ENCODE results near the gene ART3. TPM values are rescaled to one million over a fixed set of nuclear protein-coding genes. Genes with fewer than 3 reads are reported as not detected.

The ART3 gene
- not detected in 5 replicates for total RNA-seq (2022; extraction: Qiagen RNA extraction)

GRCh38 chr4:76074468-76074867, at the start of gene ART3:
Gene ART3, plus strand, starts transcription at chr4:76074709. Its CDS starts 1,181 bp downstream, at chr4:76075890.

GRCh38 chr4:76035799-76036380, 38.6 kb upstream of the ART3 start, which contains the start of gene CXCL11:
Gene CXCL11, minus strand, starts transcription at chr4:76036070. Its CDS starts 83 bp downstream, at chr4:76035987.

GRCh38 chr4:76148142-76148865, 73.8 kb downstream of the ART3 start, which contains the start of gene NUP54:
Gene NUP54, minus strand, starts transcription at chr4:76148397. Its CDS starts 23 bp downstream, at chr4:76148374.

Other genes with a start within 250 kb of the ART3 start
- not detected in 5 replicates for gene PPEF2, start 172.3 kb upstream of the ART3 start, total RNA-seq (2022; extraction: Qiagen RNA extraction)
- 22.0 to 25.2 TPM (median 23.8 TPM) in 5 replicates for gene NAAA, start 133.7 kb upstream of the ART3 start, total RNA-seq (2022; extraction: Qiagen RNA extraction)
- 13.5 to 17.5 TPM (median 14.0 TPM) in 5 replicates for gene SDAD1, start 83.8 kb upstream of the ART3 start, total RNA-seq (2022; extraction: Qiagen RNA extraction)
- gene CXCL9, start 67.2 kb upstream of the ART3 start, total RNA-seq (2022; extraction: Qiagen RNA extraction): not detected in 5 replicates
- gene CXCL10, start 51.2 kb upstream of the ART3 start, total RNA-seq (2022; extraction: Qiagen RNA extraction): 0.06 to 0.21 TPM (median 0.07 TPM) in 4 of 5 replicates, not detected in the other
- 0.08 to 0.20 TPM (median 0.14 TPM) in 5 replicates for gene CXCL11, start 38.6 kb upstream of the ART3 start, total RNA-seq (2022; extraction: Qiagen RNA extraction)
- 24.5 to 39.8 TPM (median 26.1 TPM) in 5 replicates for gene NUP54, start 73.7 kb downstream of the ART3 start, total RNA-seq (2022; extraction: Qiagen RNA extraction)
- gene SCARB2, start 139.1 kb downstream of the ART3 start, total RNA-seq (2022; extraction: Qiagen RNA extraction): 42.3 to 57.2 TPM (median 48.3 TPM) in 5 replicates
- 0.10 to 0.21 TPM (median 0.15 TPM) in 5 replicates for gene FAM47E, start 177.0 kb downstream of the ART3 start, total RNA-seq (2022; extraction: Qiagen RNA extraction)
- 10.8 to 13.4 TPM (median 12.3 TPM) in 5 replicates for gene STBD1, start 232.0 kb downstream of the ART3 start, total RNA-seq (2022; extraction: Qiagen RNA extraction)